Measurements from ENCODE around the gene DNAJC17. TPM values are rescaled to one million over a fixed set of nuclear protein-coding genes. Genes with fewer than 3 reads are reported as not detected.

DNAJC17 gene
- total RNA-seq, 3 donors from 2014 or later (not counting 1 experiment from before 2014, with no cell fraction given) = 36.2 to 64.9 (median 50.0) TPM

DNA sequence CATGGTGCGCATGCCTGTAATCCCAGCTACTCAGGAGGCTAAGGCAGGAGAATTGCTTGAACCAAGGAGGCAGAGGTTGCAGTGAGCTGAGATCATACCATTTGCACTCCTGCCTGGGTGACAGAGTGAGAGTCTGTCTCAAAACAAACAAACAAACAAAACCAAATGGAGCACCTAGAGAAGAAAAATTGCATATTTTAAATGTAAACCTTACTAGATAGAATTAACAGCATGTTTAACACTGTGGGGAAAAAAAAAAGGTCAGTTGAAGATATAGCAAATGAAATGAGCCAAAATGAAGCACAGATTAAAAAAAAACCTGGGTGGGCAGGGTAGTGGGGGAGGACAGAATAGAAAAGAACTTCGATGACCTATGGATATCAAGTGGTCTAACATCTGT is 13.9 kb upstream of the DNAJC17 start:
- Histone ChIP-seq H3K36me3 (ENCODE audit: control insufficient read depth, insufficient read depth, low read length) (no peaks in the 10 kb centered on the region), H3K4me1 (ENCODE audit: control insufficient read depth, insufficient read depth, low read length) (no peaks in the 10 kb centered on the region), H3K27me3 (ENCODE audit: control insufficient read depth, insufficient read depth, low read length) (no peaks in the 10 kb centered on the region), H3K27ac (ENCODE audit: low read length) (no peak overlapping the region), H3K4me3 (ENCODE audit: low read length) (no peak overlapping the region), H3K9me3 (ENCODE audit: control insufficient read depth, insufficient read depth, low read length) (no peaks in the 10 kb centered on the region)
- WGBS (ENCODE audit: insufficient coverage) = 88% methylated on average over 2 of the region's 2 CpGs
- no peaks in the 10 kb centered on the region for H3K27me3 Mint-ChIP-seq (ENCODE audit: low read depth in 2 of 2)
- intact Hi-C loops (cut with micrococcal nuclease) = no loop called here
- H3K36me3 Mint-ChIP-seq = no peaks in the 10 kb centered on the region
- no peaks in the 10 kb centered on the region for H3K9me3 Mint-ChIP-seq
- TF ChIP-seq, protein P1, sequence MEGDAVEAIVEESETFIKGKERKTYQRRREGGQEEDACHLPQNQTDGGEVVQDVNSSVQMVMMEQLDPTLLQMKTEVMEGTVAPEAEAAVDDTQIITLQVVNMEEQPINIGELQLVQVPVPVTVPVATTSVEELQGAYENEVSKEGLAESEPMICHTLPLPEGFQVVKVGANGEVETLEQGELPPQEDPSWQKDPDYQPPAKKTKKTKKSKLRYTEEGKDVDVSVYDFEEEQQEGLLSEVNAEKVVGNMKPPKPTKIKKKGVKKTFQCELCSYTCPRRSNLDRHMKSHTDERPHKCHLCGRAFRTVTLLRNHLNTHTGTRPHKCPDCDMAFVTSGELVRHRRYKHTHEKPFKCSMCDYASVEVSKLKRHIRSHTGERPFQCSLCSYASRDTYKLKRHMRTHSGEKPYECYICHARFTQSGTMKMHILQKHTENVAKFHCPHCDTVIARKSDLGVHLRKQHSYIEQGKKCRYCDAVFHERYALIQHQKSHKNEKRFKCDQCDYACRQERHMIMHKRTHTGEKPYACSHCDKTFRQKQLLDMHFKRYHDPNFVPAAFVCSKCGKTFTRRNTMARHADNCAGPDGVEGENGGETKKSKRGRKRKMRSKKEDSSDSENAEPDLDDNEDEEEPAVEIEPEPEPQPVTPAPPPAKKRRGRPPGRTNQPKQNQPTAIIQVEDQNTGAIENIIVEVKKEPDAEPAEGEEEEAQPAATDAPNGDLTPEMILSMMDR (IDR thresholded peaks at IDR 0.05) = no peak
- H3K27ac Mint-ChIP-seq = no peak overlapping the region
- no peak overlapping the region for H3K4me3 Mint-ChIP-seq
- ATAC-seq = no peak
- no peak for DNase-seq
- H3K4me1 Mint-ChIP-seq = no peaks in the 10 kb centered on the region

DNA sequence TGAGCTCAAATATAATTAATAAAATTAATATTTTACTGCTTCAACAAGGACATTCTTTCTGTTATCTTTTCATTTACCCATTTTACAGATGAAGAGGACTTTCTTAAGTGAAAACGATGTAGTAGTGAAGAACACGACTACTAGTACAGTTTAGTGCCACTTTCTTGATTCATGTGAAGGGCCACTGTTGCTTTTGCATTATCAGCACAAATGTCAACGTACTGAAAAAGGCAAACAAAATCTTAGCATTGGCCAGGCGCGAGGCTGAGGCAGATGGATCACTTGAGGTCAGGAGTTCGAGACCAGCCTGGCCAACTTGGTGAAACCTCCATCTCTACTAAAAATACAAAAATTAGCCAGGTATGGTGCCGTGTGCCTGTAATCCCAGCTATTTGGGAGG is 11.8 kb upstream of the DNAJC17 start:
- Mint-ChIP-seq H3K36me3 (no peaks in the 10 kb centered on the region), H3K27ac (no peak overlapping the region), H3K9me3 (no peaks in the 10 kb centered on the region), H3K4me3 (no peak overlapping the region), H3K27me3 (ENCODE audit: low read depth in 2 of 2) (no peaks in the 10 kb centered on the region), H3K4me1 (no peaks in the 10 kb centered on the region)
- H3K27ac ChIP-seq (ENCODE audit: low read length) = no peak overlapping the region
- ATAC-seq = no peak
- intact Hi-C loops (cut with micrococcal nuclease) = no loop called here
- DNase-seq = no peak
- no peaks in the 10 kb centered on the region for H3K9me3 ChIP-seq (ENCODE audit: control insufficient read depth, insufficient read depth, low read length)
- no peak overlapping the region for H3K4me3 ChIP-seq (ENCODE audit: low read length)
- 98% methylated on average over 7 of the region's 7 CpGs for WGBS (ENCODE audit: insufficient coverage)
- H3K4me1 ChIP-seq (ENCODE audit: control insufficient read depth, insufficient read depth, low read length) = no peaks in the 10 kb centered on the region
- peaks cover 6% of the 10 kb centered on the region for H3K36me3 ChIP-seq (ENCODE audit: control insufficient read depth, insufficient read depth, low read length)
- H3K27me3 ChIP-seq (ENCODE audit: control insufficient read depth, insufficient read depth, low read length) = no peaks in the 10 kb centered on the region
- TF ChIP-seq, protein P1 (IDR thresholded peaks at IDR 0.05) = no peak

DNA sequence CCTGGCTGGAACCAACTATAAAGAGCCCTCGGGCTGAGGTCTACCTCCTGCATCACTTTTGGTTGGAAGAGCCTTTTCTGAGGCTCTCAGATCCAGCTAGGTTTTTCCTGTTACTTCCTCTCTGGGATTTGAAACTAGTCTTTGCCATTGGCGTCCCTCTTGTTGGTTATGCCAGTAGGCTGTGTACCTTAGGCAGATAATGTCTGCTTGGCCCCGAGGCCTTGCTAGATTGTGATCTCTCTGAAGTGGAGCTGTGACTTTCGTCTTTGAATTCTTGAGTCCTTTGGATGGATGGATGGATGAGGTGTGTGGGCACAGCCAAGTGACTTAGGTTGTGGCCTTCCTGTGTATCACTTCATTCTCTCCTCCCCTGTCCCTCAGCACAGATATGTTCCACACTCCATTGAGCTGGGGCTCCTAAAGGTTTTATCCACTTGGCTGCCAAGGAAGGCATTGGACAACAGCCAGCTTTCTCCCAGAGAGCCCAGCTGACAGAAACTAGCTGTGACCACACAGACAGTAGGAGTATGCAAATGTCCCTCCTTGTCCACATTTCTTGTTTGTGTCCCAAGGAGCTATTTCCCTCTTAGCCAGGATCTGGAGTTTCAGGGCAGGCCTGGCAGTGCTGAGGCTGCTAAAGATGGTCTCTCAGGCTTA is 7.9 kb upstream of the DNAJC17 start:
- DNase-seq (no peak), ATAC-seq (no peak)
- Mint-ChIP-seq H3K9me3 (no peaks in the 10 kb centered on the region), H3K27ac (peak overlapping the region in 1 of 2 donors; percentile 10), H3K36me3 (no peaks in the 10 kb centered on the region), H3K4me1 (no peaks in the 10 kb centered on the region), H3K4me3 (no peak overlapping the region), H3K27me3 (ENCODE audit: low read depth in 2 of 2) (no peaks in the 10 kb centered on the region)
- no peak overlapping the region for H3K4me3 ChIP-seq (ENCODE audit: low read length)
- no peaks in the 10 kb centered on the region for H3K4me1 ChIP-seq (ENCODE audit: control insufficient read depth, insufficient read depth, low read length)
- H3K36me3 ChIP-seq (ENCODE audit: control insufficient read depth, insufficient read depth, low read length) = peaks cover 21% of the 10 kb centered on the region
- no peaks in the 10 kb centered on the region for H3K9me3 ChIP-seq (ENCODE audit: control insufficient read depth, insufficient read depth, low read length)
- 98% methylated on average over 4 of the region's 4 CpGs for WGBS (ENCODE audit: insufficient coverage)
- H3K27me3 ChIP-seq (ENCODE audit: control insufficient read depth, insufficient read depth, low read length) = no peaks in the 10 kb centered on the region
- no peak overlapping the region for H3K27ac ChIP-seq (ENCODE audit: low read length)
- intact Hi-C loops (cut with micrococcal nuclease) = no loop called here
- TF ChIP-seq, protein P1 (IDR thresholded peaks at IDR 0.05) = no peak

Measured in natural killer cell (primary cell).